Aorta (tissue), 5 donors: Measurements from ENCODE around the gene XRRA1. TPM values are rescaled to one million over a fixed set of nuclear protein-coding genes. Genes with fewer than 3 reads are reported as not detected.
"Not testable (repeated sequence)": the region's sequence is repeated elsewhere in the genome, so short reads cannot be mapped to it uniquely, and the experiment has no call there.

Experiments
- ATAC-seq: fragments of 200-7000 bp; cut with Tn5 transposase; one replicate; pipeline ENCODE4 v1.9.1; 2022; ENCODE audit warnings: moderate library complexity; ENCODE audit not compliant: low FRiP score
- DNase-seq, 2 donors: peaks; one replicate each; pipeline ENCODE4 v3.0.0-alpha.2; 2020
- H3K27ac ChIP-seq, 2 donors: one replicate each; pipeline ENCODE4 v1.5.1; 2013; ENCODE audit warnings: low read length in 2 of 2, mild to moderate bottlenecking in 2 of 2, moderate library complexity in 2 of 2, control low read depth in 1 of 2, inconsistent platforms in 1 of 2, low read depth in 1 of 2
- H3K27me3 ChIP-seq, 2 donors: one replicate each; pipeline ENCODE4 v1.6.1; 2013; ENCODE audit warnings: control low read depth in 1 of 2, low read length in 1 of 2, mild to moderate bottlenecking in 1 of 2, moderate library complexity in 1 of 2; ENCODE audit not compliant: insufficient read depth in 2 of 2, control insufficient read depth in 1 of 2
- H3K36me3 ChIP-seq, 2 donors: one replicate each; pipeline ENCODE4 v1.6.1; 2013; ENCODE audit warnings: control low read depth in 1 of 2, low read length in 1 of 2, mild to moderate bottlenecking in 1 of 2; ENCODE audit not compliant: insufficient read depth in 2 of 2, control insufficient read depth in 1 of 2
- H3K4me1 ChIP-seq, 2 donors: one replicate each; pipeline ENCODE4 v1.6.1; 2013; ENCODE audit warnings: low read length in 2 of 2, control low read depth in 1 of 2, mild to moderate bottlenecking in 1 of 2, moderate library complexity in 1 of 2; ENCODE audit not compliant: insufficient read depth in 2 of 2, control insufficient read depth in 1 of 2
- H3K4me3 ChIP-seq, 2 donors: one replicate each; pipeline ENCODE4 v1.5.1; 2013; ENCODE audit warnings: low read length in 2 of 2, control low read depth in 1 of 2, mild to moderate bottlenecking in 1 of 2
- H3K9me3 ChIP-seq: one replicate; pipeline ENCODE4 v1.6.1; 2013; ENCODE audit warnings: mild to moderate bottlenecking, low read length; ENCODE audit not compliant: control insufficient read depth
- WGBS, 2 donors: extraction: QIAGEN DNeasy Blood & Tissue Kit; methylation state at CpG; one replicate each; pipeline ENCODE4 v1.1.7; 2013; 5-methylcytosine and 5-hydroxymethylcytosine counted together
- intact Hi-C, 2 donors: fragments of 100-400 bp; cut with DNase I; formaldehyde crosslinking; loops; one replicate each; pipeline versions ENCODE4 v1.14.2 to v1.15.0; 2022
- polyA plus RNA-seq, 2 donors: library from polyadenylated mRNA; stranded (reverse); fragments of 200-250 nt; gene quantifications; one replicate each; pipeline ENCODE4 v1.2.3, GENCODE V29; 2013
- total RNA-seq, 2 donors: library from RNA; stranded (reverse); fragmentation: NEBNext Ultra II Directional; extraction: Animal tissue kit (Norgen Biotek cat#: 25700); gene quantifications; one replicate each; pipeline ENCODE4 v1.2.1, GENCODE V29; 2021
- donor health status: healthy with polysubstance abuse.
- donor health status: Bipolar disorder and iron deficiency.
- donor health status: DM: no; HTN: no; CAD: no.
- donor health status: DM: no; HTN: no; CAD: no.
- donor health status: DM: yes; HTN: yes; CAD: no.

Gene XRRA1
- total and polyA plus RNA-seq, 4 donors: 2.0 to 23.4 (median 8.7) TPM

DNA sequence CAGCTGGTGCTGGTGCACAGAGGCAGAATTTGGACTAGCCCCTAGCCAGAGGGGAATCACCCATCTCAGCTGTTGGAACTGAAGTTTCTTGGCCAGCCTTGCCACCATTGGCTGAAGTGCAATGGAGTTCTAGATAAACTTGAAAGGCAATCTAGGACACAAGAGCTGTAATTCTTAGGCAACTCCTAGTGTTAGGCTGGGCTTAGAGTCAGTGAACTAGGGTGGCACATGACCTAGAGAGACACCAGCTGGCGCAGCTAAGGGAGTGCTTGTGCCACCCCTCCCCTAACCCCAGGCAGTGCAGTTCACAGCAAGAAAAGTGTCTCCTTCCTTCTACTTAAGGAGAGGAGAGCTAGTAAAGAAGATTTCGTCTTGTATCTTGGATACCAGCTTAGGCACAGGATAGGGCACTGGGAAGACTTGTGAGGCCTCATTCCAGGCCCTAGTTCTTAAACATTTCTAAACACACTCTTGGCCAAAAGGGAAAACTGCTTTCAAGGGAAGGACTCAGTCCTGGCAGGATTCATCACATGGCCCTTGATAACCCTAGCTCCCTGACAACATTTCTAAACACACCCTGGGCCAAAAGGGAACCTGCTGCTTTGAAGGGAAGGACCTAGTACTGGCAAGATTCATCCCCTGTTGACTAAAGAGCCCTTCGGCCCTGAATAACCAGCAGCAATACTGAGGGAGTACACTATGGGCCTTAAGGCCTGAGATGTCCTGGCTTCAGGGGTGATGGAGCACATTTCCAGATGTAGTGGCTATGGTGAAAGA lies 53.4 kb downstream of the XRRA1 start:
- ATAC-seq (no peak), DNase-seq (no peak)
- WGBS, 2 donors: 78 to 85% methylated on average over 3 of the region's 3 CpGs
- Histone ChIP-seq H3K36me3 (peaks cover 0 to 7% of the 10 kb centered on the region in 2 donors), H3K9me3 (peaks cover 4% of the 10 kb centered on the region), H3K4me3 (no peak overlapping the region), H3K27me3 (no peaks in the 10 kb centered on the region), H3K4me1 (no peaks in the 10 kb centered on the region), H3K27ac (no peak overlapping the region)
- intact Hi-C loops: no loop called here

DNA sequence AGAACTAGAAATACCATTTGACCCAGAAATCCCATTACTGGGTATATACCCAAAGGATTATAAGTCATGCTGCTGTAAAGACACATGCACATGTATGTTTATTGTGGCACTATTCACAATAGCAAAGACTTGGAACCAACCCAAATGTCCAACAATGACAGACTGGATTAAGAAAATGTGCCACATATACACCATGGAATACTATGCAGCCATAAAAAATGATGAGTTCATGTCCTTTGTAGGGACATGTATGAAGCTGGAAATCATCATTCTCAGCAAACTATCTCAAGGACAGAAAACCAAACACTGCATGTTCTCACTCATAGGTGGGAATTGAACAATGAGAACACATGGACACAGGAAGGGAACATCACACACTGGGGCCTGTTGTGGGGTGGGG lies 55.9 kb downstream of the XRRA1 start:
- H3K9me3 ChIP-seq, H3K36me3 ChIP-seq, H3K4me3 ChIP-seq, ATAC-seq, H3K27ac ChIP-seq, DNase-seq, H3K4me1 ChIP-seq, intact Hi-C loops, H3K27me3 ChIP-seq: not testable (repeated sequence)

DNA sequence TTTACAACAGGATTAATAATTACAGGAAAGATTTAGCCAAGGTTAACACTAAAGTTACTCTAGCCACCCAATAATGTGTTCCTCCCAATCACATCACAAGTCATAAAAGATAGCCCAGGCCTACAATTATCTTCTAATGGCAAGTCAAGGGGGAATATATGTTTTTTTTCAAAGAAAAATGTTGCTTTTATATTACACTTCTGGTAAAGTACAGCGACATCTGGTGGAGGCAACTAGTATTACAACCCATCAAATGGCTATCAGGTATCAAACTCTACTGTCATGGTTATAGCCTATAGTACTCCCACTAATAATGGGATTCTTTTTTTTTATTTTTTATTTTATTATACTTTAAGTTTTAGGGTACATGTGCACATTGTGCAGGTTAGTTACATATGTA lies 71.8 kb downstream of the XRRA1 start:
- no peak for ATAC-seq
- Histone ChIP-seq H3K4me3 (no peak overlapping the region), H3K27me3 (no peaks in the 10 kb centered on the region), H3K36me3 (peaks cover 9 to 29% of the 10 kb centered on the region in 2 donors), H3K4me1 (no peaks in the 10 kb centered on the region), H3K27ac (no peak overlapping the region), H3K9me3 (peaks cover 8% of the 10 kb centered on the region)
- 28 to 34% methylated on average over 1 of the region's 1 CpG for WGBS, 2 donors
- intact Hi-C loops: no loop called here
- DNase-seq: no peak

DNA sequence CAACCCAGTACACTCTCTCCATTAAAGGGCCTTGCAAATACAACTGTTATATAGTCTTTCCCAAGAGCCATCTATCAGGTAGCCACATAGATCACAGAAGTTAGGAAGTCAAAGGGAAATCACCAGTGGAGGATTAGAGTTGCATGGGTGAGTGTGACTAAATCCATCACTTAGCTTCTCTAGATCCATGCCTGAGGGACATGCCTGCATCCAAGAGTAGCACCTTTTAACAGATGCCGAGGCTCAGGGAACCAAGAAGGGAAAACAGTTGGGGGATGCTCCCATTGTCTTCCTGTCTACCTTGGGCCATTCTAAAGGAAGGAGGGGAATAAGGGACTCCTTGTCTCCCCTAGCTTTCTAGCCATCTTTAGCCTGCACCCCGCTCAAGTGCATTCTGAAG lies 77.9 kb downstream of the XRRA1 start:
- Histone ChIP-seq H3K27me3 (no peaks in the 10 kb centered on the region), H3K36me3 (peaks cover 8 to 31% of the 10 kb centered on the region in 2 donors), H3K27ac (no peak overlapping the region), H3K4me3 (no peak overlapping the region), H3K9me3 (peaks cover 31% of the 10 kb centered on the region), H3K4me1 (no peaks in the 10 kb centered on the region)
- WGBS, 2 donors: 98 to 100% methylated on average over 2 of the region's 2 CpGs
- DNase-seq (no peak), ATAC-seq (no peak)
- intact Hi-C loops: no loop called here

DNA sequence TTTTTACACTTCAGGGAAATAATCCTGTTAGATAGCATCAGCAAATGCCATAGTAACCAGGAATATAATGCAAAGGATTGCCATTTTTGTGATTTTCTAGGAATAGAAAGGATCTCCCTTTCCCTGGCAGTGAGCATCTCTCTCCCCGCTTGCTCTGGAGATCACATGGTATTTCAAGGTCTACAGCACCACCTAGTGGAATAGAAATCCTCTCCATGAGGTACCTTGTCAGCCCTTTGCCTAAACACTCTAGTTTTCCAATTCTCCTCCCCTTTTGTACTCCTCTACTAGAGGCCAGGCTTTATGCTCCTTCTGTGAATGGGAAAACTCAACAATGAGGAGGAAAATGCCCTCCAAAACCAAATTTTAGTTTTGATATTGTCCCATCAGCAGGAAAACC lies 78.4 kb downstream of the XRRA1 start:
- no peak for DNase-seq
- Histone ChIP-seq H3K27me3 (no peaks in the 10 kb centered on the region), H3K4me1 (no peaks in the 10 kb centered on the region), H3K27ac (no peak overlapping the region), H3K4me3 (no peak overlapping the region), H3K36me3 (peaks cover 10 to 26% of the 10 kb centered on the region in 2 donors), H3K9me3 (peaks cover 35% of the 10 kb centered on the region)
- 90 to 96% methylated on average over 1 of the region's 1 CpG for WGBS, 2 donors
- intact Hi-C loops: no loop called here
- no peak for ATAC-seq

DNA sequence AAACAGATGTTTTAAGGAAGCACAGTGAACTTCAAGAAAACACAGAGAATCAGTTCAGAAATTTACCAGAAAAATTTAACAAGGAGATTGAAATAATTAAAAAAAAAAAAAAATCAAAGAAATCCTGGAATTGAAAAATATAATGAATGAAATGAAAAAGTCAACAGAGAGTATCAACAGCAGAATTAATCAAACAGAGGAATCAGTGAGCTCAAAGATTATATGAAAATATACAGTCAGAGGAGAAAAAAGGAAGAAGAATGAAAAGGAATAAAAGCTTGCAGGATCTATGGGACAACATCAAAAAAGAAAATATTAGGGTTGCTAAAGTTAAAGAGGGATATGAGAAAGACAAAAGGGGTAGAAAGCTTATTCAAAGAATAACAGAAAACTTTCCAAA lies 82.3 kb downstream of the XRRA1 start:
- no peak for DNase-seq
- no peak overlapping the region for H3K27ac ChIP-seq
- intact Hi-C loops: no loop called here
- no peaks in the 10 kb centered on the region for H3K27me3 ChIP-seq
- no peak overlapping the region for H3K4me3 ChIP-seq
- peaks cover 36% of the 10 kb centered on the region for H3K9me3 ChIP-seq
- no peak for ATAC-seq
- peaks cover 11% of the 10 kb centered on the region in 2 donors for H3K36me3 ChIP-seq
- H3K4me1 ChIP-seq: no peaks in the 10 kb centered on the region

DNA sequence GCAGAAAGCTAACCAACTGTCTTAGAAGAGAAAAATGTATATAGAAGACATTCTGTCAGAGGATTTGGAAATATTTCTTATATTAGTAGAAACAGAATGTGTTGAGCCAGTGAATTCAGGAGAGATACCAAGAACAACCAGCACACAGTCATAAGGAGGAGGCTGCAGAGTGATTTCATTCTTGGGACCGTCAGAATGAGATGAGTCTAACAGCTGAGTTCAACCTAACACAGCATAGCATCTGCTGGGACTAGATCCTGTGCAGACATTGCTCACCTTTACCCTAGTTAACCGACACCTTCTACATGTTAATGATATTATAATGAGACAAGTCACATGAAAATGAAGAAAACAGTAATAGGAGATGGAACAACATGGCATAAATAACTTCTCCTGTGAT lies 85.5 kb downstream of the XRRA1 start:
- H3K4me1 ChIP-seq: no peaks in the 10 kb centered on the region
- intact Hi-C loops: no loop called here
- WGBS, 2 donors: 87 to 90% methylated on average over 2 of the region's 2 CpGs

DNA sequence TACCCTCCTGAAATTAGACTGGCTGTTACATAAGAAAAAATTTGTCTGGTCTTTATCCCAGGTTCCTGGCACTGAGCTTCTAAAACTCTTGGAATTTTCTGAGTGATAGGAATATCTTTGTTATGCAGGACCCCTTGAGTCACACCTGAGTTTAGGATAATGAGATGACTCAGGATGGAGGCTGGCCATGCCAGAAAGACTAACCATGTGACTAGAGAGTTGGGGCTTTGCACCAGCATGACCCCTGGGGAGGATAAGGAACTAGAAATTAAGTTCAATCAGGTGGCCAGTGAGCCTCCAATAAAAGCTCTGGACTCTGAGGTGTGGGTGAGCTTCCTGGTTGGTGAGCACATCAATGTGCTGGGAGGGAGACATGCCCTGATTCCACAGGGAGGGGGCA lies 88.1 kb downstream of the XRRA1 start:
- intact Hi-C loops: no loop called here
- Histone ChIP-seq H3K27ac (no peak overlapping the region), H3K36me3 (peaks cover 11% of the 10 kb centered on the region in 2 donors), H3K9me3 (peaks cover 14% of the 10 kb centered on the region), H3K27me3 (no peaks in the 10 kb centered on the region), H3K4me3 (no peak overlapping the region), H3K4me1 (no peaks in the 10 kb centered on the region)
- ATAC-seq (no peak), DNase-seq (no peak)

More for the DNA sequence above, 85.5 kb downstream of the XRRA1 start:
- DNase-seq (no peak), ATAC-seq (no peak)
- peaks cover 20% of the 10 kb centered on the region for H3K9me3 ChIP-seq
- no peak overlapping the region for H3K4me3 ChIP-seq
- H3K27me3 ChIP-seq: no peaks in the 10 kb centered on the region
- no peak overlapping the region for H3K27ac ChIP-seq
- H3K36me3 ChIP-seq: peaks cover 8 to 9% of the 10 kb centered on the region in 2 donors

DNA sequence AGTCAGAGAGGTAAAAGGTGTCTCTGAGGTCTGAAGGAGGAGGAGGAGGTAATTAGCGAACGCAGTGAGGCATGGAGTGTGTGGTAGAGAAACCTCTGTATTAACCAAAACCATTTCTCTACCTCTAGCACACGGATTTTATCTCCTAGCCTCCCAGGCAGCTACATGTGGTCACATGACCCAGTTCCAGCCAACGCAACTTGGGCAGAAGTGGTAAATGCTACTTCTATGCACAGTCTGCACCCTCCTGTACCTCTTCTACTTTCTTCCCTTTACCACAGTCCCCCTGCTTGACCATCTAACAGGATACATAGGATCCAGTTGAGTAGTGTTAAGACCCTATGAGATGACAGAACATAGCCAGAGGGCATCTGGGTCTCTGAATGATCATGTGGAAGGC lies 95.7 kb downstream of the XRRA1 start:
- no peak for DNase-seq
- ATAC-seq: no peak
- peaks cover 3 to 7% of the 10 kb centered on the region in 2 donors for H3K36me3 ChIP-seq

More for the DNA sequence above, 95.7 kb downstream of the XRRA1 start:
- no peaks in the 10 kb centered on the region for H3K9me3 ChIP-seq
- intact Hi-C loops: no loop called here
- H3K4me3 ChIP-seq: no peak overlapping the region
- H3K27ac ChIP-seq: no peak overlapping the region
- H3K27me3 ChIP-seq: no peaks in the 10 kb centered on the region
- no peaks in the 10 kb centered on the region for H3K4me1 ChIP-seq
- WGBS, 2 donors: 92 to 97% methylated on average over 4 of the region's 4 CpGs
